ENCODE data around the gene PPARG. TPM values are rescaled to one million over a fixed set of nuclear protein-coding genes. Genes with fewer than 3 reads are reported as not detected.

Gene PPARG
- total and polyA plus RNA-seq, 2 of the 13 experiments (the other 11 are each of a cell fraction or from before 2014, with no cell fraction given): 13.9 to 58.3 TPM

DNA sequence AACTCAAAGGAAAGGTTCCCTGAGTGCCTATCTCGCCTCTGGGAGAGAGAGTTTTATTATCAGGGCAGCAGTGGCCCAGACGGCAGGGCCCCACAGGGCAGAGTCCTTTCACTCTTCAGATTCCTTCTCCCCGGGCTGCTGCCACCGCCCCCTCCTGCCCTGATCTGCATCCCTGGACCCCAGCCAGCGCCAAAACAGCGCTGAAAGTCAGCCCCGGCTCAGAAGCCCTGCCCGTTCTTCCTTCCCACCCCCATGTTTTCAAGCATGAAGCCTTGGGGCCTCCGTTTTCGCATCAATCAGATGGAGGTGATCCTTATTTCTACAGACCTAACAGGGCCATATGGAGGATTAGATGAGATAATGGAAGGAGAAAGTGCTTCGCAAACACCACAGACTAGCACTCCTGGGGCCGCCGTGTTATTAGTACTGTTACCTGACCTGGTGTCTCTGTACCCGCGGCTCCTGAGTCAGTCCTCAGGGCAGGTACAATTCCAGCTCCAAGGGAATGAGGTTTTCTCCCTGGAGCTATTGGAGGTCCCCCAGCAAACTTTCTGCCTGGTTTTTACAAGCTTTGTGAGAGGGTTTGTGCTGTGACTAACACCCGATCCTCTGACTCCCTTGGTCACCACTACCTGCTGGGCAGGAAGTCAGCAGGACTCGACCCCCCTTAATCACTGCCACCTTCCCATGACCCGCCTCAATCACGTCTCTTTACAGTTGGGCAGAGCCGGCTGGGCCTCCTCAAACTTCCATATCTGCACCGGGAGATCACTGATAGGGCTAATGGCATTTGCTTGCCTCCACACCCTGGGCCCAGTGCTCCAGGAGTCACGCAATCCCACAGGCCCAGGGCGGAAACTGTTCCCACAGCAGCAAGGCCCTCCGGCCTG, 156.0 kb downstream of the PPARG start (continued):
- TF ChIP-seq YEATS4 (CRISPR knock-in tag; IDR thresholded peaks at IDR 0.05; ENCODE audit: borderline replicate concordance): peak; percentile 54
- TF ChIP-seq ZNF367 (CRISPR knock-in tag; IDR thresholded peaks at IDR 0.05; ENCODE audit: borderline replicate concordance): no peak
- TF ChIP-seq, protein P1, sequence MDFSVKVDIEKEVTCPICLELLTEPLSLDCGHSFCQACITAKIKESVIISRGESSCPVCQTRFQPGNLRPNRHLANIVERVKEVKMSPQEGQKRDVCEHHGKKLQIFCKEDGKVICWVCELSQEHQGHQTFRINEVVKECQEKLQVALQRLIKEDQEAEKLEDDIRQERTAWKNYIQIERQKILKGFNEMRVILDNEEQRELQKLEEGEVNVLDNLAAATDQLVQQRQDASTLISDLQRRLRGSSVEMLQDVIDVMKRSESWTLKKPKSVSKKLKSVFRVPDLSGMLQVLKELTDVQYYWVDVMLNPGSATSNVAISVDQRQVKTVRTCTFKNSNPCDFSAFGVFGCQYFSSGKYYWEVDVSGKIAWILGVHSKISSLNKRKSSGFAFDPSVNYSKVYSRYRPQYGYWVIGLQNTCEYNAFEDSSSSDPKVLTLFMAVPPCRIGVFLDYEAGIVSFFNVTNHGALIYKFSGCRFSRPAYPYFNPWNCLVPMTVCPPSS (IDR thresholded peaks at IDR 0.05): no peak
- TF ChIP-seq NR2F6 (IDR thresholded peaks at IDR 0.05): no peak
- TF ChIP-seq NR2F6 (CRISPR knock-in tag; IDR thresholded peaks at IDR 0.05): peak; percentile 34; the same call in 1 of the 2 replicates
- TF ChIP-seq ZNF543 (CRISPR knock-in tag; IDR thresholded peaks at IDR 0.05): no peak
- no peak; the same call in 1 of the 2 replicates for TF ChIP-seq SOX5 (CRISPR knock-in tag; IDR thresholded peaks at IDR 0.05; ENCODE audit: borderline replicate concordance)
- TF ChIP-seq MED13 (CRISPR knock-in tag; IDR thresholded peaks at IDR 0.05): peak; percentile 64; the same call in 1 of the 2 replicates
- TF ChIP-seq, protein P2, sequence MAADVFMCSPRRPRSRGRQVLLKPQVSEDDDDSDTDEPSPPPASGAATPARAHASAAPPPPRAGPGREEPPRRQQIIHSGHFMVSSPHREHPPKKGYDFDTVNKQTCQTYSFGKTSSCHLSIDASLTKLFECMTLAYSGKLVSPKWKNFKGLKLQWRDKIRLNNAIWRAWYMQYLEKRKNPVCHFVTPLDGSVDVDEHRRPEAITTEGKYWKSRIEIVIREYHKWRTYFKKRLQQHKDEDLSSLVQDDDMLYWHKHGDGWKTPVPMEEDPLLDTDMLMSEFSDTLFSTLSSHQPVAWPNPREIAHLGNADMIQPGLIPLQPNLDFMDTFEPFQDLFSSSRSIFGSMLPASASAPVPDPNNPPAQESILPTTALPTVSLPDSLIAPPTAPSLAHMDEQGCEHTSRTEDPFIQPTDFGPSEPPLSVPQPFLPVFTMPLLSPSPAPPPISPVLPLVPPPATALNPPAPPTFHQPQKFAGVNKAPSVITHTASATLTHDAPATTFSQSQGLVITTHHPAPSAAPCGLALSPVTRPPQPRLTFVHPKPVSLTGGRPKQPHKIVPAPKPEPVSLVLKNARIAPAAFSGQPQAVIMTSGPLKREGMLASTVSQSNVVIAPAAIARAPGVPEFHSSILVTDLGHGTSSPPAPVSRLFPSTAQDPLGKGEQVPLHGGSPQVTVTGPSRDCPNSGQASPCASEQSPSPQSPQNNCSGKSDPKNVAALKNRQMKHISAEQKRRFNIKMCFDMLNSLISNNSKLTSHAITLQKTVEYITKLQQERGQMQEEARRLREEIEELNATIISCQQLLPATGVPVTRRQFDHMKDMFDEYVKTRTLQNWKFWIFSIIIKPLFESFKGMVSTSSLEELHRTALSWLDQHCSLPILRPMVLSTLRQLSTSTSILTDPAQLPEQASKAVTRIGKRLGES (CRISPR knock-in tag; IDR thresholded peaks at IDR 0.05; ENCODE audit: borderline replicate concordance): no peak; the same call in 1 of the 2 replicates
- no peak for TF ChIP-seq RORA (CRISPR knock-in tag; IDR thresholded peaks at IDR 0.05)
- TF ChIP-seq, protein P3, sequence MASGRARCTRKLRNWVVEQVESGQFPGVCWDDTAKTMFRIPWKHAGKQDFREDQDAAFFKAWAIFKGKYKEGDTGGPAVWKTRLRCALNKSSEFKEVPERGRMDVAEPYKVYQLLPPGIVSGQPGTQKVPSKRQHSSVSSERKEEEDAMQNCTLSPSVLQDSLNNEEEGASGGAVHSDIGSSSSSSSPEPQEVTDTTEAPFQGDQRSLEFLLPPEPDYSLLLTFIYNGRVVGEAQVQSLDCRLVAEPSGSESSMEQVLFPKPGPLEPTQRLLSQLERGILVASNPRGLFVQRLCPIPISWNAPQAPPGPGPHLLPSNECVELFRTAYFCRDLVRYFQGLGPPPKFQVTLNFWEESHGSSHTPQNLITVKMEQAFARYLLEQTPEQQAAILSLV (CRISPR knock-in tag; IDR thresholded peaks at IDR 0.05; ENCODE audit: borderline replicate concordance): no peak
- no peak for TF ChIP-seq KDM5A (IDR thresholded peaks at IDR 0.05; ENCODE audit: borderline replicate concordance, low read length)
- TF ChIP-seq, protein P4, sequence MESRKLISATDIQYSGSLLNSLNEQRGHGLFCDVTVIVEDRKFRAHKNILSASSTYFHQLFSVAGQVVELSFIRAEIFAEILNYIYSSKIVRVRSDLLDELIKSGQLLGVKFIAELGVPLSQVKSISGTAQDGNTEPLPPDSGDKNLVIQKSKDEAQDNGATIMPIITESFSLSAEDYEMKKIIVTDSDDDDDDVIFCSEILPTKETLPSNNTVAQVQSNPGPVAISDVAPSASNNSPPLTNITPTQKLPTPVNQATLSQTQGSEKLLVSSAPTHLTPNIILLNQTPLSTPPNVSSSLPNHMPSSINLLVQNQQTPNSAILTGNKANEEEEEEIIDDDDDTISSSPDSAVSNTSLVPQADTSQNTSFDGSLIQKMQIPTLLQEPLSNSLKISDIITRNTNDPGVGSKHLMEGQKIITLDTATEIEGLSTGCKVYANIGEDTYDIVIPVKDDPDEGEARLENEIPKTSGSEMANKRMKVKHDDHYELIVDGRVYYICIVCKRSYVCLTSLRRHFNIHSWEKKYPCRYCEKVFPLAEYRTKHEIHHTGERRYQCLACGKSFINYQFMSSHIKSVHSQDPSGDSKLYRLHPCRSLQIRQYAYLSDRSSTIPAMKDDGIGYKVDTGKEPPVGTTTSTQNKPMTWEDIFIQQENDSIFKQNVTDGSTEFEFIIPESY (CRISPR knock-in tag; IDR thresholded peaks at IDR 0.05): no peak; the same call in 1 of the 2 replicates
- TF ChIP-seq, protein P5, sequence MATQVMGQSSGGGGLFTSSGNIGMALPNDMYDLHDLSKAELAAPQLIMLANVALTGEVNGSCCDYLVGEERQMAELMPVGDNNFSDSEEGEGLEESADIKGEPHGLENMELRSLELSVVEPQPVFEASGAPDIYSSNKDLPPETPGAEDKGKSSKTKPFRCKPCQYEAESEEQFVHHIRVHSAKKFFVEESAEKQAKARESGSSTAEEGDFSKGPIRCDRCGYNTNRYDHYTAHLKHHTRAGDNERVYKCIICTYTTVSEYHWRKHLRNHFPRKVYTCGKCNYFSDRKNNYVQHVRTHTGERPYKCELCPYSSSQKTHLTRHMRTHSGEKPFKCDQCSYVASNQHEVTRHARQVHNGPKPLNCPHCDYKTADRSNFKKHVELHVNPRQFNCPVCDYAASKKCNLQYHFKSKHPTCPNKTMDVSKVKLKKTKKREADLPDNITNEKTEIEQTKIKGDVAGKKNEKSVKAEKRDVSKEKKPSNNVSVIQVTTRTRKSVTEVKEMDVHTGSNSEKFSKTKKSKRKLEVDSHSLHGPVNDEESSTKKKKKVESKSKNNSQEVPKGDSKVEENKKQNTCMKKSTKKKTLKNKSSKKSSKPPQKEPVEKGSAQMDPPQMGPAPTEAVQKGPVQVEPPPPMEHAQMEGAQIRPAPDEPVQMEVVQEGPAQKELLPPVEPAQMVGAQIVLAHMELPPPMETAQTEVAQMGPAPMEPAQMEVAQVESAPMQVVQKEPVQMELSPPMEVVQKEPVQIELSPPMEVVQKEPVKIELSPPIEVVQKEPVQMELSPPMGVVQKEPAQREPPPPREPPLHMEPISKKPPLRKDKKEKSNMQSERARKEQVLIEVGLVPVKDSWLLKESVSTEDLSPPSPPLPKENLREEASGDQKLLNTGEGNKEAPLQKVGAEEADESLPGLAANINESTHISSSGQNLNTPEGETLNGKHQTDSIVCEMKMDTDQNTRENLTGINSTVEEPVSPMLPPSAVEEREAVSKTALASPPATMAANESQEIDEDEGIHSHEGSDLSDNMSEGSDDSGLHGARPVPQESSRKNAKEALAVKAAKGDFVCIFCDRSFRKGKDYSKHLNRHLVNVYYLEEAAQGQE (IDR thresholded peaks at IDR 0.05; ENCODE audit: borderline replicate concordance in 1 of 2, low read depth in 1 of 2, low read length in 2 of 2): no peak
- TF ChIP-seq, protein P6, sequence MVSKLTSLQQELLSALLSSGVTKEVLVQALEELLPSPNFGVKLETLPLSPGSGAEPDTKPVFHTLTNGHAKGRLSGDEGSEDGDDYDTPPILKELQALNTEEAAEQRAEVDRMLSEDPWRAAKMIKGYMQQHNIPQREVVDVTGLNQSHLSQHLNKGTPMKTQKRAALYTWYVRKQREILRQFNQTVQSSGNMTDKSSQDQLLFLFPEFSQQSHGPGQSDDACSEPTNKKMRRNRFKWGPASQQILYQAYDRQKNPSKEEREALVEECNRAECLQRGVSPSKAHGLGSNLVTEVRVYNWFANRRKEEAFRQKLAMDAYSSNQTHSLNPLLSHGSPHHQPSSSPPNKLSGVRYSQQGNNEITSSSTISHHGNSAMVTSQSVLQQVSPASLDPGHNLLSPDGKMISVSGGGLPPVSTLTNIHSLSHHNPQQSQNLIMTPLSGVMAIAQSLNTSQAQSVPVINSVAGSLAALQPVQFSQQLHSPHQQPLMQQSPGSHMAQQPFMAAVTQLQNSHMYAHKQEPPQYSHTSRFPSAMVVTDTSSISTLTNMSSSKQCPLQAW (CRISPR knock-in tag; IDR thresholded peaks at IDR 0.05): peak; percentile 12; the same call in 1 of the 2 replicates

All from HepG2 (cell line).